NCI-H1930 (cell line): ENCODE data around the gene SPECC1.
A peak's percentile ranks its signal among the peaks of the same experiment; 100 is the strongest.
"Not testable (repeated sequence)": the region's sequence is repeated elsewhere in the genome, so short reads cannot be mapped to it uniquely, and the experiment has no call there.

Experiments
- DNase-seq, 2 experiments: peaks; one replicate each; lab custom pipeline; 2025; lab: John Stamatoyannopoulos, UW

The SPECC1 gene

GRCh38 chr17:20010099-20010863 is 1.1 kb downstream of the SPECC1 start:
- peak; percentile 34 to 42 for DNase-seq

GRCh38 chr17:20010936-20011335 is 1.8 kb downstream of the SPECC1 start:
- DNase-seq = no peak

- DNase-seq = no peak
These were observed 2.9 kb downstream of the SPECC1 start for GRCh38 chr17:20012017-20012536.

GRCh38 chr17:20016475-20016992 is 7.4 kb downstream of the SPECC1 start:
- not testable (repeated sequence) for DNase-seq

- no peak for DNase-seq
These were observed 13.5 kb downstream of the SPECC1 start for GRCh38 chr17:20022701-20023100.

- DNase-seq = no peak
These were observed 17.8 kb downstream of the SPECC1 start for GRCh38 chr17:20026960-20027359.

GRCh38 chr17:20028443-20028842 is 19.3 kb downstream of the SPECC1 start:
- DNase-seq = no peak

GRCh38 chr17:20032636-20033035 is 23.5 kb downstream of the SPECC1 start:
- DNase-seq = no peak

GRCh38 chr17:20033415-20033814 is 24.3 kb downstream of the SPECC1 start:
- no peak for DNase-seq

- DNase-seq = no peak
These were observed 26.3 kb downstream of the SPECC1 start for GRCh38 chr17:20035501-20035900.

GRCh38 chr17:20037286-20037685 is 28.1 kb downstream of the SPECC1 start:
- DNase-seq = not testable (repeated sequence)

GRCh38 chr17:20039037-20039436 is 29.9 kb downstream of the SPECC1 start:
- no peak for DNase-seq

- DNase-seq = no peak
These were observed 31.1 kb downstream of the SPECC1 start for GRCh38 chr17:20040216-20040615.

- no peak for DNase-seq
These were observed 33.9 kb downstream of the SPECC1 start for GRCh38 chr17:20043021-20043420.

- no peak for DNase-seq
These were observed 36.3 kb downstream of the SPECC1 start for GRCh38 chr17:20045476-20045875.

GRCh38 chr17:20046629-20047028 is 37.5 kb downstream of the SPECC1 start:
- no peak for DNase-seq

- DNase-seq = no peak
These were observed 42.5 kb downstream of the SPECC1 start for GRCh38 chr17:20051624-20052023.

- no peak for DNase-seq
These were observed 44.3 kb downstream of the SPECC1 start for GRCh38 chr17:20053361-20053964.

GRCh38 chr17:20059728-20060188 is 50.6 kb downstream of the SPECC1 start:
- DNase-seq = peak in 1 of 2 experiments; percentile 2

- no peak for DNase-seq
These were observed 54.8 kb downstream of the SPECC1 start for GRCh38 chr17:20063665-20064648.

- no peak for DNase-seq
These were observed 57.1 kb downstream of the SPECC1 start for GRCh38 chr17:20066253-20066652.

- no peak for DNase-seq
These were observed 58.6 kb downstream of the SPECC1 start for GRCh38 chr17:20067711-20068110.
